NT2/D1 (cell line): Measurements from ENCODE around the gene PIGS.

ENCODE experiments used
- DNase-seq: peaks from one replicate; pipeline ENCODE4 v3.0.0-alpha.2; 2011; ENCODE audit warnings: low read depth, low spot score
- H3K27me3 ChIP-seq: 2 replicates; pipeline ENCODE4 v1.6.0; 2011; ENCODE audit warnings: mild to moderate bottlenecking; ENCODE audit not compliant: insufficient read length, insufficient read depth
- H3K36me3 ChIP-seq: 2 replicates; pipeline ENCODE4 v1.6.1; 2011; ENCODE audit warnings: mild to moderate bottlenecking, low read length, mixed read lengths; ENCODE audit not compliant: insufficient read depth, insufficient read length
- H3K4me1 ChIP-seq: 2 replicates; pipeline ENCODE4 v1.5.1; 2011; ENCODE audit not compliant: insufficient read depth, insufficient read length
- H3K4me3 ChIP-seq: 2 replicates; pipeline ENCODE4 v1.5.1; 2011; ENCODE audit warnings: low read depth; ENCODE audit not compliant: insufficient read length
- H3K9ac ChIP-seq: 2 replicates; pipeline ENCODE4 v1.6.0; 2011; ENCODE audit warnings: low read depth; ENCODE audit not compliant: insufficient read length
- H3K9me3 ChIP-seq: 2 replicates; pipeline ENCODE4 v1.5.1; 2011; ENCODE audit warnings: mild to moderate bottlenecking, low read length; ENCODE audit not compliant: insufficient read depth
- SUZ12 ChIP-seq: IDR thresholded peaks from 2 replicates; pipeline ENCODE4 v1.6.1; 2011; ENCODE audit not compliant: insufficient read length, insufficient read depth; ENCODE audit errors: extremely low read depth
- YY1 ChIP-seq: IDR thresholded peaks from 2 replicates; pipeline ENCODE4 v1.6.1; 2011; ENCODE audit not compliant: insufficient read length, insufficient read depth
- ZNF274 ChIP-seq: IDR thresholded peaks from 2 replicates; pipeline ENCODE4 v1.6.1; 2011; ENCODE audit warnings: mild to moderate bottlenecking, low read depth, low read length

PIGS gene

GRCh38 chr17:28571361-28572122 is at the start of gene PIGS:
PIGS (minus strand) TSS chr17:28571524; CDS start chr17:28571496, 28 bp downstream.
- no peak for TF ChIP-seq ZNF274
- TF ChIP-seq YY1, result peak; percentile 54
- no peak for TF ChIP-seq SUZ12
- H3K36me3 ChIP-seq, result peaks cover 27% of the 10 kb centered on the region

GRCh38 chr17:28620010-28620409 is 48.7 kb upstream of the PIGS start:
- Histone ChIP-seq H3K9me3 (no peaks in the 10 kb centered on the region), H3K4me1 (no peaks in the 10 kb centered on the region), H3K36me3 (peaks cover 93% of the 10 kb centered on the region), H3K4me3 (no peak overlapping the region), H3K9ac (no peak overlapping the region), H3K27me3 (no peaks in the 10 kb centered on the region)
- no peak for TF ChIP-seq ZNF274
- no peak for TF ChIP-seq SUZ12
- TF ChIP-seq YY1, result no peak
- no peak for DNase-seq

More at GRCh38 chr17:28571361-28572122, at the start of gene PIGS:
- Histone ChIP-seq H3K4me1 (peaks cover 9% of the 10 kb centered on the region), H3K27me3 (peaks cover 7% of the 10 kb centered on the region), H3K4me3 (peak within 1 kb of the TSS; percentile 88), H3K9ac (peak within 1 kb of the TSS; percentile 90), H3K9me3 (no peaks in the 10 kb centered on the region)
- DNase-seq, result peak; percentile 87

- H3K4me1 ChIP-seq, result peaks cover 3% of the 10 kb centered on the region
- no peak for TF ChIP-seq SUZ12
- TF ChIP-seq YY1, result no peak
- TF ChIP-seq ZNF274, result no peak
- H3K9me3 ChIP-seq, result no peaks in the 10 kb centered on the region
- peaks cover 93% of the 10 kb centered on the region for H3K36me3 ChIP-seq
- no peak overlapping the region for H3K9ac ChIP-seq
- no peaks in the 10 kb centered on the region for H3K27me3 ChIP-seq
- no peak for DNase-seq
- no peak overlapping the region for H3K4me3 ChIP-seq
These were observed 47.1 kb upstream of the PIGS start for GRCh38 chr17:28618464-28618863.

GRCh38 chr17:28616281-28616680 is 45.0 kb upstream of the PIGS start:
- Histone ChIP-seq H3K9ac (no peak overlapping the region), H3K27me3 (no peaks in the 10 kb centered on the region), H3K9me3 (no peaks in the 10 kb centered on the region), H3K4me3 (no peak overlapping the region), H3K4me1 (peaks cover 3% of the 10 kb centered on the region), H3K36me3 (peaks cover 94% of the 10 kb centered on the region)
- TF ChIP-seq ZNF274 (no peak), SUZ12 (no peak), YY1 (no peak)
- DNase-seq, result no peak

GRCh38 chr17:28615260-28615940 is 44.1 kb upstream of the PIGS start:
- no peak for DNase-seq
- TF ChIP-seq YY1, result no peak
- no peak for TF ChIP-seq ZNF274
- TF ChIP-seq SUZ12, result no peak
- Histone ChIP-seq H3K36me3 (peaks cover 94% of the 10 kb centered on the region), H3K27me3 (no peaks in the 10 kb centered on the region), H3K9me3 (no peaks in the 10 kb centered on the region), H3K4me3 (no peak overlapping the region), H3K9ac (no peak overlapping the region), H3K4me1 (peaks cover 3% of the 10 kb centered on the region)

GRCh38 chr17:28613931-28614381 is 42.6 kb upstream of the PIGS start, which contains the start of gene RSKR:
RSKR (minus strand) TSS chr17:28614185; CDS start chr17:28614161, 24 bp downstream.
- peaks cover 3% of the 10 kb centered on the region for H3K4me1 ChIP-seq
- H3K9me3 ChIP-seq, result no peaks in the 10 kb centered on the region
- no peak within 1 kb of the TSS for H3K9ac ChIP-seq
- no peak for DNase-seq
- H3K27me3 ChIP-seq, result no peaks in the 10 kb centered on the region
- no peak within 1 kb of the TSS for H3K4me3 ChIP-seq
- no peak for TF ChIP-seq ZNF274
- no peak for TF ChIP-seq SUZ12
- TF ChIP-seq YY1, result no peak
- peaks cover 89% of the 10 kb centered on the region for H3K36me3 ChIP-seq
